COR-L47 (cell line): ENCODE data around the gene TMED5.
"Not testable (repeated sequence)": the region's sequence is repeated elsewhere in the genome, so short reads cannot be mapped to it uniquely, and the experiment has no call there.

Experiments
- DNase-seq: peaks from one replicate; lab custom pipeline; 2025; lab: John Stamatoyannopoulos, UW

The TMED5 gene

GRCh38 chr1:93171549-93172034 is 8.6 kb downstream of the TMED5 start:
- no peak for DNase-seq

- not testable (repeated sequence) for DNase-seq
Measured at GRCh38 chr1:93170141-93170678, 10.0 kb downstream of the TMED5 start.

GRCh38 chr1:93167006-93167405 is 13.2 kb downstream of the TMED5 start:
- DNase-seq: no peak

- not testable (repeated sequence) for DNase-seq
Measured at GRCh38 chr1:93165895-93166294, 14.3 kb downstream of the TMED5 start.

GRCh38 chr1:93164816-93165215 is 15.4 kb downstream of the TMED5 start:
- DNase-seq: no peak

GRCh38 chr1:93163314-93163713 is 16.9 kb downstream of the TMED5 start:
- not testable (repeated sequence) for DNase-seq

GRCh38 chr1:93159337-93159736 is 20.9 kb downstream of the TMED5 start:
- no peak for DNase-seq

- DNase-seq: no peak
Measured at GRCh38 chr1:93155335-93155734, 24.9 kb downstream of the TMED5 start.

GRCh38 chr1:93154898-93155297 is 25.3 kb downstream of the TMED5 start:
- no peak for DNase-seq

- no peak for DNase-seq
Measured at GRCh38 chr1:93152835-93153234, 27.4 kb downstream of the TMED5 start.

- no peak for DNase-seq
Measured at GRCh38 chr1:93151474-93151873, 28.7 kb downstream of the TMED5 start.

GRCh38 chr1:93150729-93151128 is 29.5 kb downstream of the TMED5 start:
- DNase-seq: no peak

- DNase-seq: no peak
Measured at GRCh38 chr1:93148001-93148400, 32.2 kb downstream of the TMED5 start.

GRCh38 chr1:93143769-93144168 is 36.4 kb downstream of the TMED5 start:
- DNase-seq: no peak

- DNase-seq: no peak
Measured at GRCh38 chr1:93143136-93143535, 37.1 kb downstream of the TMED5 start.

- no peak for DNase-seq
Measured at GRCh38 chr1:93142161-93142560, 38.1 kb downstream of the TMED5 start.

GRCh38 chr1:93140106-93140505 is 40.1 kb downstream of the TMED5 start:
- no peak for DNase-seq

GRCh38 chr1:93137604-93138292 is 42.5 kb downstream of the TMED5 start:
- no peak for DNase-seq

GRCh38 chr1:93136445-93136844 is 43.8 kb downstream of the TMED5 start:
- DNase-seq: no peak

GRCh38 chr1:93132638-93133037 is 47.6 kb downstream of the TMED5 start:
- DNase-seq: no peak

GRCh38 chr1:93129507-93130099 is 50.6 kb downstream of the TMED5 start:
- no peak for DNase-seq

GRCh38 chr1:93124556-93125355 is 55.5 kb downstream of the TMED5 start:
- DNase-seq: no peak
